Measurements from ENCODE around the gene MALRD1.

MALRD1 gene

DNA sequence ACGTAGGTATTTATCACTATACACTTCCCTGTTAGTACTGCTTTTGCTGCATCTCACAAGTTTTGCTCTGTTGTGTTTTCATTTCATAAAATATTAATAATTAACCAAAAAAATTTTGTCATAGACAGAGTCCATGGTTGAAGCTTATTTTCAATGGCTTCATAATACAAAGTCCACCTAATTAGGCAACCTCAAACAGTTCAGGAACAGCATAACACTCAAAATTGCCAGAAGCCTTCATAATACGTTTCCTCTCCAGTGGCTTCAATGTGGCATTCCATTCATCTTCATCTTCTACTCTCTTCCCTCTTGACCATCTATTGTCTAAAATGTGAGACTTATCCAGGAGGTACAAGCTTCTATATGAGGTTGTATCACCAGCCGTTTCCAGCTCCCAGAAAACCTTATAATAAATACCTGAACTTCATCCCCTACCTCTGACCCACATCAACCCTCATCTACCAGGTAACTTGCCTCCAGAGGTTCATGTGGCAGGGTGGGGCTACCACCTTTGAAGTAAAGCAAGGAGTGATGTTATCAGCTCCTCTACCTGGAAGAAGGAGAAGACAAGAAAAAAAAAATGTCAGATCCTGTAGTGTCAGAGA lies 337.3 kb downstream of the MALRD1 start:
- DNase-seq, result no peak
- Histone ChIP-seq H3K9me3 (ENCODE audit: control extremely low read depth in 1 of 5, control insufficient read depth in 4 of 5, insufficient read depth in 2 of 5, low read depth in 1 of 5, low read length in 4 of 5) (no peaks in the 10 kb centered on the region), H3K4me1 (ENCODE audit: control extremely low read depth in 1 of 4, control insufficient read depth in 4 of 4, insufficient read depth in 4 of 4, low read length in 3 of 4) (no peaks in the 10 kb centered on the region), H3K36me3 (ENCODE audit: control insufficient read depth in 4 of 4, insufficient read depth in 4 of 4, low read length in 3 of 4) (no peaks in the 10 kb centered on the region), H3K4me3 (ENCODE audit: control insufficient read depth in 1 of 7, extremely low read depth in 1 of 7, insufficient read depth in 4 of 7, low read depth in 2 of 7, low read length in 6 of 7) (no peak overlapping the region), H3K27ac (ENCODE audit: insufficient read depth in 1 of 2, low read depth in 1 of 2, low read length in 2 of 2, poor library complexity in 1 of 2, severe bottlenecking in 2 of 2) (no peak overlapping the region), H3K27me3 (replicated peaks in 2 of 5; ENCODE audit: control insufficient read depth in 4 of 5, insufficient read depth in 5 of 5, low read length in 4 of 5) (no peaks in the 10 kb centered on the region)
- CTCF ChIA-PET, result interaction anchor here (1.1 kb wide), 1 partner anchor 8 kb away, joined by 3 read pairs; no protein-coding TSS in a partner anchor
- 100% methylated on average over 1 of the region's 3 CpGs for WGBS (ENCODE audit: insufficient coverage)
- POLR2A ChIA-PET, result no interaction called here

DNA sequence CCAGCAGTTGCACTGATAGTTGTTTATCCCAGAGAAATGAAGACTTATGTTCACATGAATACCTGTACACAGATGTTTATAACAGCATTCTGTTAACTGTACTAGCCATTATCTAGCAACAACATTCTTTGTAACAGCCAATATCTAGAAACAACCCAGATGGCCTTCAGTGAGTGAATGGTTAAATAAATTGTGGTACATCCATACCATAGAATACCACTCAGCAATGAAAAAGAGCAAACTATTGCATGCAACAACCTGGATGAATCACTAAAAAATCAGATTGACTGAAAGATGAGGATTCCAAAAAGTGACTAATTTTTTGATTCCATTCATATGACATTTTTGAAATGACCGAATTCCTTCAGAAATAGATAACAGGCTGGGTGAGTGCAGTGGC lies 360.3 kb downstream of the MALRD1 start:
- H3K36me3 ChIP-seq (ENCODE audit: control insufficient read depth in 4 of 4, insufficient read depth in 4 of 4, low read length in 3 of 4), result no peaks in the 10 kb centered on the region
- ChIA-PET POLR2A (no interaction called here), CTCF (no interaction called here)
- H3K9me3 ChIP-seq (ENCODE audit: control extremely low read depth in 1 of 5, control insufficient read depth in 4 of 5, insufficient read depth in 2 of 5, low read depth in 1 of 5, low read length in 4 of 5), result peaks cover 0 to 5% (median 0%) of the 10 kb centered on the region in 5 experiments
- no peak overlapping the region for H3K4me3 ChIP-seq (ENCODE audit: control insufficient read depth in 1 of 7, extremely low read depth in 1 of 7, insufficient read depth in 4 of 7, low read depth in 2 of 7, low read length in 6 of 7)
- no peaks in the 10 kb centered on the region for H3K27me3 ChIP-seq (replicated peaks in 2 of 5; ENCODE audit: control insufficient read depth in 4 of 5, insufficient read depth in 5 of 5, low read length in 4 of 5)
- WGBS (ENCODE audit: insufficient coverage), result 100% methylated on average over 1 of the region's 1 CpG
- H3K4me1 ChIP-seq (ENCODE audit: control extremely low read depth in 1 of 4, control insufficient read depth in 4 of 4, insufficient read depth in 4 of 4, low read length in 3 of 4), result no peaks in the 10 kb centered on the region
- no peak for DNase-seq
- no peak overlapping the region for H3K27ac ChIP-seq (ENCODE audit: insufficient read depth in 1 of 2, low read depth in 1 of 2, low read length in 2 of 2, poor library complexity in 1 of 2, severe bottlenecking in 2 of 2)

DNA sequence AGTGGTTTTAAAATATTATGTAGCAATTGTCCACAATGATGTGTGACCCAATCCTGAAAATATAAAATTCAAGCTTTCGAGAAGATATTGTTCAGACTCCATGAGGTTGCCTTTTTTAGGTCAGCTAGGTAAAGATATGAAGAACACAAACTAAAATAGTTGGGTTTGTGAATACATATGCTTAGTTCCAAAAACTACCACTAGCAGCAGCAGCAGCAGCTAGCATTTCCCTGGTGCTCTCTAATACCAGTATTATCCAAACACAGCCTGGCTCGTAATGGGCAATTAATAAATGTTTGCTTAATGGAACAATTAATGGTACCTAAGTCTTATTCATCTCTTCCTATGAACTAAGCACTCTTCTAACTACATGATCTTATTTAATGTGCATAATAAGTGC lies 362.5 kb downstream of the MALRD1 start:
- no peak overlapping the region for H3K27ac ChIP-seq (ENCODE audit: insufficient read depth in 1 of 2, low read depth in 1 of 2, low read length in 2 of 2, poor library complexity in 1 of 2, severe bottlenecking in 2 of 2)
- ChIA-PET POLR2A (no interaction called here), CTCF (interaction anchor here (0.7 to 3.5 kb wide), 4 partner anchors 10 to 1445 kb away, joined by 3 to 20 read pairs (median 4); no protein-coding TSS in a partner anchor)
- WGBS (ENCODE audit: insufficient coverage), result 80% methylated on average over 1 of the region's 2 CpGs
- no peak overlapping the region for H3K4me3 ChIP-seq (ENCODE audit: control insufficient read depth in 1 of 7, extremely low read depth in 1 of 7, insufficient read depth in 4 of 7, low read depth in 2 of 7, low read length in 6 of 7)
- no peaks in the 10 kb centered on the region for H3K4me1 ChIP-seq (ENCODE audit: control extremely low read depth in 1 of 4, control insufficient read depth in 4 of 4, insufficient read depth in 4 of 4, low read length in 3 of 4)
- no peaks in the 10 kb centered on the region for H3K36me3 ChIP-seq (ENCODE audit: control insufficient read depth in 4 of 4, insufficient read depth in 4 of 4, low read length in 3 of 4)
- no peaks in the 10 kb centered on the region for H3K27me3 ChIP-seq (replicated peaks in 2 of 5; ENCODE audit: control insufficient read depth in 4 of 5, insufficient read depth in 5 of 5, low read length in 4 of 5)
- DNase-seq, result peak in 1 of 3 donors; percentile 5
- peaks cover 0 to 5% (median 0%) of the 10 kb centered on the region in 5 experiments for H3K9me3 ChIP-seq (ENCODE audit: control extremely low read depth in 1 of 5, control insufficient read depth in 4 of 5, insufficient read depth in 2 of 5, low read depth in 1 of 5, low read length in 4 of 5)

DNA sequence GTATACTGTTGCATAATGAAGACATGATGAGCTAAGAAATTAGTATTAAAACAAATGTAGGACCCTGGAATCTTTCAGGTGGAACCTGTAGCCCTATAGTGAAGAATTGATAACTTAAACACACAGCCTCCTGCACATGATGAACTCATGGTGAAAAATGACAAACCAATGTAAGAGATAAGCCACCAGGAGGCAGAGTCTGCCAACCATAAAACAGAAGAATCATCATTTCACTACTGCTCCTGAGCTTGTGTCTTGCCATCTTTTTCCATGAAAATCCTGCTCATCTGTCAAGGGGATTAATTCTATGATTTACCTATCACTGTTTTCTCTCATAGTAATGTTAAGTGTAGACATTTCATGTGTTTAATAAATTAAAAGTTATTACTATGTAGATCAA lies 363.9 kb downstream of the MALRD1 start:
- Histone ChIP-seq H3K4me1 (ENCODE audit: control extremely low read depth in 1 of 4, control insufficient read depth in 4 of 4, insufficient read depth in 4 of 4, low read length in 3 of 4) (no peaks in the 10 kb centered on the region), H3K27me3 (replicated peaks in 2 of 5; ENCODE audit: control insufficient read depth in 4 of 5, insufficient read depth in 5 of 5, low read length in 4 of 5) (no peaks in the 10 kb centered on the region), H3K27ac (ENCODE audit: insufficient read depth in 1 of 2, low read depth in 1 of 2, low read length in 2 of 2, poor library complexity in 1 of 2, severe bottlenecking in 2 of 2) (no peak overlapping the region), H3K4me3 (ENCODE audit: control insufficient read depth in 1 of 7, extremely low read depth in 1 of 7, insufficient read depth in 4 of 7, low read depth in 2 of 7, low read length in 6 of 7) (no peak overlapping the region), H3K36me3 (ENCODE audit: control insufficient read depth in 4 of 4, insufficient read depth in 4 of 4, low read length in 3 of 4) (no peaks in the 10 kb centered on the region), H3K9me3 (ENCODE audit: control extremely low read depth in 1 of 5, control insufficient read depth in 4 of 5, insufficient read depth in 2 of 5, low read depth in 1 of 5, low read length in 4 of 5) (peaks cover 0 to 5% (median 0%) of the 10 kb centered on the region in 5 experiments)
- DNase-seq, result peak; percentile 36 to 61 (median 51)
- ChIA-PET CTCF (interaction anchor here (0.8 to 3.5 kb wide), 4 partner anchors 11 to 1443 kb away, joined by 4 to 20 read pairs (median 4); no protein-coding TSS in a partner anchor), POLR2A (no interaction called here)

DNA sequence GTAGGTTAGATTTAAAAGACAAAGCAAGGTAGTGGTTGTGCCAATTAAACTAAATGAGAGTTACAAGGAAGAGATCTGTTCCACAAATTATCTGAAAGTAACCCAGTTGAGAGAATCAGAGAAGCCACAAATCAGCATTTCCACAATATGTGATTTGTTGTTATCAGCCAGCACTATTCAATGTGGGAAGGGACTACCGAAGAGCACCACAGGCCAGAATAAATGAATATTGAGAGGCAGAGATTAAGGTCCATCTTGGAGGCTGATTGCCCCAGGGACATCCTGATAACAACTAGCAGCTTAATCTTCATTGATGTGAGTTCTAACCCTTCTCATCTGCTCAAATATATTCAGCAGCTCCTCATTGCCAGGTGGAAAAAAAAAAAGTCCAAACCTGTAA lies 367.6 kb downstream of the MALRD1 start:
- no peak for DNase-seq
- Histone ChIP-seq H3K36me3 (ENCODE audit: control insufficient read depth in 4 of 4, insufficient read depth in 4 of 4, low read length in 3 of 4) (no peaks in the 10 kb centered on the region), H3K4me3 (ENCODE audit: control insufficient read depth in 1 of 7, extremely low read depth in 1 of 7, insufficient read depth in 4 of 7, low read depth in 2 of 7, low read length in 6 of 7) (no peak overlapping the region), H3K4me1 (ENCODE audit: control extremely low read depth in 1 of 4, control insufficient read depth in 4 of 4, insufficient read depth in 4 of 4, low read length in 3 of 4) (no peaks in the 10 kb centered on the region), H3K27ac (ENCODE audit: insufficient read depth in 1 of 2, low read depth in 1 of 2, low read length in 2 of 2, poor library complexity in 1 of 2, severe bottlenecking in 2 of 2) (no peak overlapping the region), H3K9me3 (ENCODE audit: control extremely low read depth in 1 of 5, control insufficient read depth in 4 of 5, insufficient read depth in 2 of 5, low read depth in 1 of 5, low read length in 4 of 5) (no peaks in the 10 kb centered on the region), H3K27me3 (replicated peaks in 2 of 5; ENCODE audit: control insufficient read depth in 4 of 5, insufficient read depth in 5 of 5, low read length in 4 of 5) (no peaks in the 10 kb centered on the region)
- WGBS (ENCODE audit: insufficient coverage), result no CpG with 5 or more reads among the region's 1 CpG
- ChIA-PET CTCF (no interaction called here), POLR2A (no interaction called here)

DNA sequence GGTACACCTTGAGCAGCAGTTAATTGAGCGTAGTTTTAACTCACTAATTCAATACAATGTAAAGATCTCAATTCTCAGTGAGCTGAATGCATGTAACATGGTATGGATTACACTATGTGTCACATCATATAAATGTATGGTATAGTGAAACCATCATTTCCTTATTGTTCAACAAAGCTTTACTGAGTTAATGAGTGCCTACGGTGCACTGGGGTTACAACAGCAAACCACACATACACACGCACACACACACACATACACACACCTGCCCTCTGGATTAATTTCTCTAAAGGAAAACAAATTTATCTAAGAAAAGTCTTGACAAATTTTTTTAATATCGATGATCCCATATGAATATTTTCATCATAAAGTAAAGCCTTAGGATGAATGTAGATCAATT lies 369.1 kb downstream of the MALRD1 start:
- POLR2A ChIA-PET, result no interaction called here
- Histone ChIP-seq H3K36me3 (ENCODE audit: control insufficient read depth in 4 of 4, insufficient read depth in 4 of 4, low read length in 3 of 4) (no peaks in the 10 kb centered on the region), H3K4me1 (ENCODE audit: control extremely low read depth in 1 of 4, control insufficient read depth in 4 of 4, insufficient read depth in 4 of 4, low read length in 3 of 4) (no peaks in the 10 kb centered on the region), H3K9me3 (ENCODE audit: control extremely low read depth in 1 of 5, control insufficient read depth in 4 of 5, insufficient read depth in 2 of 5, low read depth in 1 of 5, low read length in 4 of 5) (no peaks in the 10 kb centered on the region), H3K4me3 (ENCODE audit: control insufficient read depth in 1 of 7, extremely low read depth in 1 of 7, insufficient read depth in 4 of 7, low read depth in 2 of 7, low read length in 6 of 7) (no peak overlapping the region), H3K27me3 (replicated peaks in 2 of 5; ENCODE audit: control insufficient read depth in 4 of 5, insufficient read depth in 5 of 5, low read length in 4 of 5) (no peaks in the 10 kb centered on the region), H3K27ac (ENCODE audit: insufficient read depth in 1 of 2, low read depth in 1 of 2, low read length in 2 of 2, poor library complexity in 1 of 2, severe bottlenecking in 2 of 2) (no peak overlapping the region)
- DNase-seq, result no peak
- no CpG with 5 or more reads among the region's 4 CpGs for WGBS (ENCODE audit: insufficient coverage)
- CTCF ChIA-PET, result no interaction called here

DNA sequence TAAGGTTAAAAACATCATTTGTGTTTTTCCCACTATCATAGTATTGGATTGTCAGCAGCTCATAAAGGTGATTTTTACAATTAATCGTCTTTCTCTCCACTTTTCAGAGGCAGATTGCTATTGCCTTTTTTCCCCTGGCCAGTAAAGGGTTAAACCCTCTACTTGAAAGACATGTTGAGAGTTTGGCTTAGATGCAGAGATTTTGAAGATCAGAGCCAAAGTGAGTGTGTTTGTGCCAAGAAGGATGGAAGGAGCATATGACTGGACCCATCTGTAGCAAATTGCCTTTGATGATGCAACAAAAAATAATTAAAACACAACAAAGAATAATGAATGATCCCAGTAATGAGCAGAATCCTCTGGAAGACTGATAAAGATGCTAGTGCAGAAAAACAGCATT lies 373.1 kb downstream of the MALRD1 start:
- H3K4me3 ChIP-seq (ENCODE audit: control insufficient read depth in 1 of 7, extremely low read depth in 1 of 7, insufficient read depth in 4 of 7, low read depth in 2 of 7, low read length in 6 of 7), result no peak overlapping the region
- no peaks in the 10 kb centered on the region for H3K9me3 ChIP-seq (ENCODE audit: control extremely low read depth in 1 of 5, control insufficient read depth in 4 of 5, insufficient read depth in 2 of 5, low read depth in 1 of 5, low read length in 4 of 5)
- CTCF ChIA-PET, result no interaction called here
- H3K27me3 ChIP-seq (replicated peaks in 2 of 5; ENCODE audit: control insufficient read depth in 4 of 5, insufficient read depth in 5 of 5, low read length in 4 of 5), result no peaks in the 10 kb centered on the region
- WGBS (ENCODE audit: insufficient coverage), result no CpG with 5 or more reads among the region's 1 CpG
- POLR2A ChIA-PET, result no interaction called here
- no peak overlapping the region for H3K27ac ChIP-seq (ENCODE audit: insufficient read depth in 1 of 2, low read depth in 1 of 2, low read length in 2 of 2, poor library complexity in 1 of 2, severe bottlenecking in 2 of 2)
- no peaks in the 10 kb centered on the region for H3K4me1 ChIP-seq (ENCODE audit: control extremely low read depth in 1 of 4, control insufficient read depth in 4 of 4, insufficient read depth in 4 of 4, low read length in 3 of 4)
- DNase-seq, result no peak
- no peaks in the 10 kb centered on the region for H3K36me3 ChIP-seq (ENCODE audit: control insufficient read depth in 4 of 4, insufficient read depth in 4 of 4, low read length in 3 of 4)
